Activated CD4-positive, CD25-positive, alpha-beta regulatory T cell treated with anti-CD3 and anti-CD28 coated beads, Interleukin-2, amount 50 U/mL, for 72 hours (primary cell): ENCODE data around the gene FLYWCH2.
"Not testable (repeated sequence)": the region's sequence is repeated elsewhere in the genome, so short reads cannot be mapped to it uniquely, and the experiment has no call there.

ENCODE experiments used
- DNase-seq: peaks from one replicate; pipeline ENCODE4 v3.0.0; 2021

FLYWCH2 gene

DNA sequence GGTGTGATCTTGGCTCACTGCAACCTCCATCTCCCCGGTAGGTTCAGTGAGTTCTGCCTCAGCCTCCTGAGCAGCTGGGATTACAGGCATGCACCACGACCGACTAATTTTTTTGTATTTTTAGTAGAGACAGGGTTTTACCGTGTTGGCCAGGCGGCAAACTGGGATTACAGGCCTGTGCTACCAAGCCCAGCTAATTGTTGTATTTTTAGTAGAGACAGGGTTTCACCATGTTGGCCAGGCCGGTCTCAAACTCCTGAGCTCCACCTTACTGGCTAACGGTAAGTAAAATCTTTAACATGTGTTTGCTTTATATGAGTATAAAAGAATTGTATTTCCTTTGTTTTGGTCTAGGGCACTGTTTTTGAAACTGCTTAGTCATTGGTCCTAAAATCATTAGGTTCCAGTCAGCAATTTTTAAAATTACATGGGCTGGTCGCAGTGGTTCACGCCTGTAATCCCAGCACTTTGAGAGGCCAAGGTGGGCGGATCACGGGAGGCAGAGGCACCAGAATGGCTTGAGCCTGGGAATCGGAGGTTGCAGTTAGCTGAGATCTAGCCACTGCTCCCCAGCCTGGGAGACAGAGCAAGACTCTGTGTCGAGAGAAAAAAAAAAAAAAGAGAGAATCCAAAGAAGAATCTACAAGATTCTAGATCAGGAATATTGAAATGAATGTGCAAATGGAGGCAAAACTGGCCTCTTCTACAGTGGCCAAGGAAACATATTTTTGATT, 32.3 kb downstream of the FLYWCH2 start:
- DNase-seq, result no peak

DNA sequence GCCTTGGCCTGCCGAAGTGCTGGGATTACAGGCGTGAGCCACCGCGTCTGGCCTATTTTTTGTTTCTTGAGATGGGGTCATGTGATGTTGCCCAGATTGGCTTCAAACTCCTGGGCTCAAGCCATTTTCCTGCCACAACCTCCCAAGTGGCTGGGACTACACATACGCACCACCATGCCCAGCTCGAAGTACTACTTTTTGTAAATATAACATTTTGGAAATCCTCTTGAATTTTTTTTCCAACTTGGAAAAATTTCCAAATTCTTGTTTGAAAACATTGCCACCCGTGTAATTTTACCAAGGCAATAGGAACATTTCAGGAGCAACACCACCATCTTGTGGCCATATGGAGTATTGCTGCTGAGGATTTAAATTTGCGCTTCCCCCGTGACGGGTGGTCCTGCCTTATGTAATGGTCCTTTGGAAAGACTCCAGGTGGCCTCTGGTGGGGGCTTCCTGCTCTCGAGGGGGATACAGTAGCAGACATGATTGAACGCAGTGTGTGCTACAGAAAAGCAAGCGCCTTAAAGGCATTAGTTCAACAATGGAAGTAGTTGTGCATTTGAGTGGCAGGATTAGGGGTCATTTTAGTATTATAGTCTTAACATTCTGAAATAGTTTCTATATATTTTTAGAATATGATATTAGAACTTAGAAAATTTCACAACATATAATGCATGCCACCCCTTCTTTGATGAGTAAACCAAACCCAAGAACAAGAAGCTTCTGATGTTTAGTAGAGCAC, 36.7 kb downstream of the FLYWCH2 start:
- DNase-seq, result peak; percentile 53

- no peak for DNase-seq
These were observed 40.5 kb downstream of the FLYWCH2 start for GRCh38 chr16:2923481-2923880.

DNA sequence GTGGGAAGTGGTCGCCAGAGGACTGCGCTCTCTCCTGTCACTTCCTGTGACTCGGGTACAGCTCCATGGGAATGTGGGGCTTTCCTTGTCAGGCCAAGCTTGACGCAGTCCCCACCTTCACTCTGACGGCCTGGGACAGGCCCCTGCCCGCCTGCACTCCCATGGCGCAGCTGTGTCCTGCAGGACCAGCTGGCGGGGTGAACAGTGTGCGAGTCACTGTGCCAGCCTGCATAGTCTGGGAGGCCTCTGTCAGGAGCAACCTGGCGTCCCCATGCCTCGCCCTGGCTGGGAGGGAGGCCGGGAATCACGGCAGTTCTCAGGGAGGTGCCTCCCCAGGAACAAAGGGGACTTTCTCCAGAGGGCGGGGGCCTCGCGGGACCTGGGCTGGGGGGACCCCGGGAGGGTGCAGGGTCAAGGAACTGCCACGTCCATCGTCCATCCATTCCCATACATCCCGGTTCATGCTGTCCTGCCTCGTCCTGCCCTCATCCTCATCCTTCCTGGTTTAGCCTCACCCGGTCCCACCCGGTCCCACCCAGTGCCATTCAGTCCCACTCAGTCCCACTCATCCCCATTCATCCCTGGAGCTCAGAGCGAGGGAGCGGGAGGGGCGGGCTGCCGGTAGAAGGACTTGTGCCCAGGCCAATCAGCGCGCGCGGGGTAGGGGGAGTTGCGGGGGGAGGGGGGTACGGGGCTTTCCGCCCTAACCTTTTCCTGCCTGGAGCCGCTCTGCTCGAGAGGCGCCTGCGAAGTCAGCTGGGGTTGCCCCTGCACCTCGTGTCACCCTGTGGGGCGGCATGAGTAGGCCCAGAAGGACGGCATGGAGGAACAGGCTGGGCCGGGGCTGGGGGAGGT, 42.1 kb downstream of the FLYWCH2 start:
- no peak for DNase-seq

DNA sequence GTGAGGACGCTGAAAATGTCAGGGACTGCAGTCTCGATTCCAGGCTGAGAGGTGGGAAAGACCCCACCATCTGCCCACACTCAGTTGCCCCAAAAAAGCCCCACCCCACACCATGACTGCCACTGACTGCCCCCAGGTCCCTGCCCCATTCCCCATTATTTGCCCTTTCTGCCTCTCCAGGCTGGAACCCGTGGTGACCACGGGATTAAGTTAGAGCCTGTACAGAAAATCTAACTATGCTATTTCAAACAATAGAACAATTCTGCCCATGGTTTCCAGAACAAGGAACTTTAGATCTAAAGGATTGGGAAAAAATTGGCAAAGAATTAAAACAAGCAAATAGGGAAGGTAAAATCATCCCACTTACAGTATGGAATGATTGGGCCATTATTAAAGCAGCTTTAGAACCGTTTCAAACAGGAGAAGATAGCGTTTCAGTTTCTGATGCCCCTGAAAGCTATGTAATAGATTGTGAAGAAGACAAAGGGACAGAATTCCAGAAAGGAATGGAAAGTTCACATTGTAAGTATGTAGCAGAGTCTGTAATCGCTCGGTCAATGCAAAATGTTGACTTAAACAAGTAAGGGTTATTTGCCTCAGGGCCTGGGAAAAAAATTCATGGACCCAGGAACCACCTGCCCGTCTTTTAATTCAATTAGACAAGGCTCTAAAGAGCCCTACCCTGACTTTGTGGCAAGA, 43.1 kb downstream of the FLYWCH2 start:
- DNase-seq, result no peak

DNA sequence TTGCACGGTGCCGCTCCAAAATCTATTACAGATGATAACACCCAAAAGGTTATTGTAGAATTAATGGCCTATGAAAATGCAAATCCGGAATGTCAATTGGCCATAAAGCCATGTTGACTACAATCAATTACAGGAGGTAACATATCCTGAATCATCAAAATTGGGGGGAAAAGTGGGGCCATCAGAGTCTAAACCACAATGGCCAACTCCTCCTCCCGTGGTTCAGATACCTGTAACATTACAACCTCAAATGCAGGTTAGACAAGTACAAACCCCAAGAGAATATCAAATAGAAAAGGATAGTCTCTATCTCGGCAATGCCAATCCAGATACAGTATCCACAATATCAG, 43.6 kb downstream of the FLYWCH2 start:
- DNase-seq, result no peak

DNA sequence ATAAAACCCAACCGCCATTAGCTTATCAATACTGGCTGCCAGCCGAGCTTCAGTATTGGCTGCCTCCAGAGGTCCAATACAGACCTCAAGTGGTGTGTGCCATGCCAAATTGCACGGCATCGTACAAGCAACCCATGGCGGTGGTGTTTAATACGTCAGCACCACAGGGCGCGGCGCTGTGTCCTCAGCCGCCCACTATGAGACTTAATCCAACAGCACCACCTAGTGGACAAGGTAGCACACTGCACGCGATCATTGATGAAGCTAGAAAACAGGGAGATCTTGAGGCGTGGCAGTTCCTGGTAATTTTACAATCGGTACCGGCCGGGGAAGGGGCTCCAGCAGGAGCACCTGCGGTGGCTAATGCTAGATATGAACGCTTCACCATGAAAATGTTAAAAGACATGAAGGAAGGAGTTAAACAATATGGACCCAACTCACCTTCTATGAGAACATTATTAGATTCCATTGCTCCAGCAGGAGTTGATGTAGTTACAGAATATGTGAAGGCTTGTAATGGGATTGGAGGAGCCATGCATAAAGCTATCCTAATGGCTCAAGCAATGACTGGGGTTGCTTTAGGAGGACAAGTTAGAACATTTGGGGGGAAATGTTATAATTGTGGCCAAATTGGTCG, 44.1 kb downstream of the FLYWCH2 start:
- DNase-seq, result peak; percentile 79

GRCh38 chr16:2928151-2928550, 45.1 kb downstream of the FLYWCH2 start:
- DNase-seq, result not testable (repeated sequence)

- no peak for DNase-seq
These were observed 45.8 kb downstream of the FLYWCH2 start for GRCh38 chr16:2928796-2929195.

- no peak for DNase-seq
These were observed 46.7 kb downstream of the FLYWCH2 start for GRCh38 chr16:2929693-2930092.

DNA sequence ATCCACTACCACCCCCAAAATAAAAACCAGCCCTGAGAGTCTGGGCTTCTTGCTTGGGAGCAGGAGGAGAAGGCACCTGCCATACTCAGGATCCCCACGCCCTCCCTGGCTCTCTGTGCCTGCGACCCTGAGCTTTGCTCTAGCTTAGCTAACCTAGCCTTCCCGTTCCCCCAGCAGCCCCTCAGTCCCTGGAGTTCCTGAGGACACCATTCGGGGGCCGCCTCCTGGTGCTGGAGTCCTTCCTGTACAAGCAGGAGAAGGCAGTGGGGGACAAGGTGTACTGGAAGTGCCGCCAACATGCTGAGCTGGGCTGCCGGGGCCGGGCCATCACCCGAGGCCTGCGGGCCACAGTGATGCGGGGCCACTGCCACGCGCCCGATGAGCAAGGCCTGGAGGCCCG, 47.2 kb downstream of the FLYWCH2 start:
- no peak for DNase-seq

DNA sequence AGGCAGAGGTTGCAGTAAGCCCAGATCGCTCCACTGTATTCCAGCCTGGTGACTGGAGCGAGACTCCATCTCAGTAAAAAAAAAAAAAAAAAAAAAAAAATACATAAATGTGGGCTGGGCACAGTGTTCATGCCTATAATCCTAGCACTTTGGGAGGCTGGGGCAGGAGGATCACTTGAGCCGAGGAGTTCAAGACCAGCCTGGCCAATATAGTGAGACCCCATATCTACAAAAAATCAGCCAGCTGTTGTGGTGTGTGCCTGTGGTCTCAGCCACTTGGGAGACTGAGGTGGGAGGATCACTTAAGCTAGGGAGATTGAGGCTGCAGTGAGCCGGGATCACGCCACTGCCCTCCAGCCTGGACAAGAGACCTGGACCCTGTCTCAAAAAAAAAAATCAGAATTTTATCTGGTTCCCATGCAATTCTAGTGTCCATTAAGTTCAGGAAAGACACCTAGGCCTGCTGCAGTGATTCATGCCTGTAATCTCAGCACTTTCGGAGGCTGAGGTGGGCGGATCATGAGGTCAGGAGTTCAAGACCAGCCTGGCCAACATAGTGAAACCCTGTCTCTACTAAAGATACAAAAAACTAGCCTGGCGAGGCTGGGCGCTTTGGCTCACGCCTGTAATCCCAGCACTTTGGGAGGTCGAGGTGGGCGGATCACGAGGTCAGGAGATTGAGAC, 48.4 kb downstream of the FLYWCH2 start:
- DNase-seq, result not testable (repeated sequence)

DNA sequence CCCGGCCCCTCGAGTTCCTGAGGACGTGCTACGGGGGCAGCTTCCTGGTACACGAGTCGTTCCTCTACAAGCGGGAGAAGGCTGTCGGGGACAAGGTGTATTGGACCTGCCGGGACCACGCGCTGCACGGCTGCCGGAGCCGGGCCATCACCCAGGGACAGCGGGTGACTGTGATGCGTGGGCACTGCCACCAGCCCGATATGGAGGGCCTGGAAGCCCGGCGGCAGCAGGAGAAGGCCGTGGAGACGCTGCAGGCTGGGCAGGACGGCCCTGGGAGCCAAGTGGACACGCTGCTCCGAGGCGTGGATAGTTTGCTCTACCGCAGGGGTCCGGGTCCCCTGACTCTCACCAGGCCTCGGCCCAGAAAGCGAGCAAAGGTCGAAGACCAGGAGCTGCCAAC, 50.1 kb downstream of the FLYWCH2 start:
- DNase-seq, result no peak

- no peak for DNase-seq
These were observed 50.7 kb downstream of the FLYWCH2 start for GRCh38 chr16:2933701-2934100.

- no peak for DNase-seq
These were observed 51.4 kb downstream of the FLYWCH2 start for GRCh38 chr16:2934450-2934849.

DNA sequence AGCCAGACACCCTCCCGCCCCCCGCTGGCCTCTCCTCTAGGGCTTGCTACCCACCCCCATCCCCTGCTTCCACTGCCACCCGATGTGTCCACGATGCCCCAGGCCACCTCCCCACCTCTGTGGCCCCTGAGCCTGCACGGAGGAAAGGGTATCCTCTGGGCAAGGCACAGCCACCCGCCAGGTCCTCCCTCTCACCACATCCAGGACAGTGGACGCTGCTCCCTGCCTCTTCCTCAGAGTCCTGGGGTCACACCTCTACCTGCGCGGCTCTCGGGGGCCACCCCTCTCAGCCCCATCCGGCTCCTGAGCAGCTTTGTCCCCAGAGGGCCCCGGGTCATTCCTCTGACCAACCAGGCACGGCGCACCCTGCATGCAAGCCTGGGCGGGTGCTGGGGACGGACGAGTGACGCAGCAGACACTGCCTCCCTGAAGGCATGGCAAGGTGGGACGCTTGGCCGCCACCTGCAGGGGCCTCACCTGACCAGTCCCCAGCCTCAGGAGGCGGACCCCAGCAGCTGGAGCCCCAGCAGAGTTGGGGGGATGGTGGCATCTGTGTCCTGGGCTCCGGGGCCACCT, 53.5 kb downstream of the FLYWCH2 start:
- no peak for DNase-seq

GRCh38 chr16:2937170-2937569, 54.2 kb downstream of the FLYWCH2 start:
- DNase-seq, result no peak

GRCh38 chr16:2938206-2938605, 55.2 kb downstream of the FLYWCH2 start:
- DNase-seq, result no peak

GRCh38 chr16:2939968-2940367, 57.0 kb downstream of the FLYWCH2 start:
- no peak for DNase-seq

GRCh38 chr16:2942045-2942444, 59.0 kb downstream of the FLYWCH2 start:
- no peak for DNase-seq

DNA sequence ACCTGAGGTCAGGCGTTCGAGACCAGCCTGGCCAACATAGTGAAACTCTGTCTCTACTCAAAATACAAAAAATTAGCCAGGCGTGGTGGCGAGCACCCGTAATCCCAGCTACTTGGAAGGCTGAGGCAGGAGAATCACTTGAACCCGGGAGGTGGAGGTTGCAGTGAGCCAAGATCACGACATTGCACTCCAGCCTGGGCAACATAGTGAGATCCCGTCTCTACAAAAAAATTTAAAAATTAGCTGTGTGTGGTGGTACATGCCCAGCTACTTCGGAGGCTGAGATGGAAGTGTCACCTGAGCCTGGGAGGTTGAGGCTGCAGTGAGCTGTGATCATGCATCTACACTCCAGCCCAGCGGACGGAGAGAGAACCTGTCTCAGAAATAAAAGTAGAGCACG, 60.7 kb downstream of the FLYWCH2 start:
- not testable (repeated sequence) for DNase-seq

GRCh38 chr16:2946649-2947048, 63.6 kb downstream of the FLYWCH2 start:
- DNase-seq, result no peak
